HL-60 (cell line): ENCODE measurements around the gene BCHE.

ENCODE experiments used
- GABPA ChIP-seq: IDR thresholded peaks from 2 replicates; pipeline ENCODE4 v1.6.1; 2012; ENCODE audit warnings: low read depth
- POLR2AphosphoS5 ChIP-seq: IDR thresholded peaks from 2 replicates; pipeline ENCODE4 v1.6.1; 2012; ENCODE audit warnings: low read depth
- TF ChIP-seq, protein P1 (sequence below): IDR thresholded peaks from one replicate; pipeline ENCODE4 v1.5.1; 2011; ENCODE audit warnings: low read length, control low read depth, inconsistent platforms; ENCODE audit not compliant: insufficient read depth
- TF ChIP-seq, protein P2 (sequence below): IDR thresholded peaks from 2 replicates; pipeline ENCODE4 v1.6.1; 2012; ENCODE audit warnings: low read depth; ENCODE audit not compliant: insufficient replicate concordance

DNA sequence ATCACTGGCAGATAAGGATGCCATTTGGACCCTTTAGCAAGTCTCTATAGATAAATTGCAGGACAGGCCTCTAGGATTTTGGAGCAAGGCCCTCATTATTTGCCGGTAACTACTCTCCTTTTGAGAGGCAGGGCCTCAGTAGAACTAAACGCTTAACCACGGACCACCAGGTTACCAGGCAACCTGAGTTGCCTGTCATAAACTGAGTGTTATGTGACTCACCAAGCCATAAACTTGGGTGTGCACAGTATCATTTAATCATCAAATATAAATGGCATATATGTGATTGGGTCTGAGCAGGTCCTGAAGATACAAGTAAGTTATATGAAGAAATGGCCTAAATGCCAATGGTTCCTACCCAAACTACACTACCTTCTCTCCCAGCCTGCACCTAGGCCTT is 93.2 kb downstream of the BCHE start:
- TF ChIP-seq, protein P1, sequence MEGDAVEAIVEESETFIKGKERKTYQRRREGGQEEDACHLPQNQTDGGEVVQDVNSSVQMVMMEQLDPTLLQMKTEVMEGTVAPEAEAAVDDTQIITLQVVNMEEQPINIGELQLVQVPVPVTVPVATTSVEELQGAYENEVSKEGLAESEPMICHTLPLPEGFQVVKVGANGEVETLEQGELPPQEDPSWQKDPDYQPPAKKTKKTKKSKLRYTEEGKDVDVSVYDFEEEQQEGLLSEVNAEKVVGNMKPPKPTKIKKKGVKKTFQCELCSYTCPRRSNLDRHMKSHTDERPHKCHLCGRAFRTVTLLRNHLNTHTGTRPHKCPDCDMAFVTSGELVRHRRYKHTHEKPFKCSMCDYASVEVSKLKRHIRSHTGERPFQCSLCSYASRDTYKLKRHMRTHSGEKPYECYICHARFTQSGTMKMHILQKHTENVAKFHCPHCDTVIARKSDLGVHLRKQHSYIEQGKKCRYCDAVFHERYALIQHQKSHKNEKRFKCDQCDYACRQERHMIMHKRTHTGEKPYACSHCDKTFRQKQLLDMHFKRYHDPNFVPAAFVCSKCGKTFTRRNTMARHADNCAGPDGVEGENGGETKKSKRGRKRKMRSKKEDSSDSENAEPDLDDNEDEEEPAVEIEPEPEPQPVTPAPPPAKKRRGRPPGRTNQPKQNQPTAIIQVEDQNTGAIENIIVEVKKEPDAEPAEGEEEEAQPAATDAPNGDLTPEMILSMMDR = no peak
- TF ChIP-seq GABPA (no peak), POLR2AphosphoS5 (no peak)
- TF ChIP-seq, protein P2, sequence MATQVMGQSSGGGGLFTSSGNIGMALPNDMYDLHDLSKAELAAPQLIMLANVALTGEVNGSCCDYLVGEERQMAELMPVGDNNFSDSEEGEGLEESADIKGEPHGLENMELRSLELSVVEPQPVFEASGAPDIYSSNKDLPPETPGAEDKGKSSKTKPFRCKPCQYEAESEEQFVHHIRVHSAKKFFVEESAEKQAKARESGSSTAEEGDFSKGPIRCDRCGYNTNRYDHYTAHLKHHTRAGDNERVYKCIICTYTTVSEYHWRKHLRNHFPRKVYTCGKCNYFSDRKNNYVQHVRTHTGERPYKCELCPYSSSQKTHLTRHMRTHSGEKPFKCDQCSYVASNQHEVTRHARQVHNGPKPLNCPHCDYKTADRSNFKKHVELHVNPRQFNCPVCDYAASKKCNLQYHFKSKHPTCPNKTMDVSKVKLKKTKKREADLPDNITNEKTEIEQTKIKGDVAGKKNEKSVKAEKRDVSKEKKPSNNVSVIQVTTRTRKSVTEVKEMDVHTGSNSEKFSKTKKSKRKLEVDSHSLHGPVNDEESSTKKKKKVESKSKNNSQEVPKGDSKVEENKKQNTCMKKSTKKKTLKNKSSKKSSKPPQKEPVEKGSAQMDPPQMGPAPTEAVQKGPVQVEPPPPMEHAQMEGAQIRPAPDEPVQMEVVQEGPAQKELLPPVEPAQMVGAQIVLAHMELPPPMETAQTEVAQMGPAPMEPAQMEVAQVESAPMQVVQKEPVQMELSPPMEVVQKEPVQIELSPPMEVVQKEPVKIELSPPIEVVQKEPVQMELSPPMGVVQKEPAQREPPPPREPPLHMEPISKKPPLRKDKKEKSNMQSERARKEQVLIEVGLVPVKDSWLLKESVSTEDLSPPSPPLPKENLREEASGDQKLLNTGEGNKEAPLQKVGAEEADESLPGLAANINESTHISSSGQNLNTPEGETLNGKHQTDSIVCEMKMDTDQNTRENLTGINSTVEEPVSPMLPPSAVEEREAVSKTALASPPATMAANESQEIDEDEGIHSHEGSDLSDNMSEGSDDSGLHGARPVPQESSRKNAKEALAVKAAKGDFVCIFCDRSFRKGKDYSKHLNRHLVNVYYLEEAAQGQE = no peak
